Activated T-cell treated with anti-CD3 and anti-CD28 coated beads for 48 hours (primary cell): ENCODE measurements around the gene MIDN.
A peak's percentile ranks its signal among the peaks of the same experiment; 100 is the strongest.
"Not testable (repeated sequence)": the region's sequence is repeated elsewhere in the genome, so short reads cannot be mapped to it uniquely, and the experiment has no call there.

Experiments
- DNase-seq: peaks from one replicate; pipeline ENCODE4 v3.0.0-alpha.2; 2020; ENCODE audit warnings: low read depth

The MIDN gene

DNA sequence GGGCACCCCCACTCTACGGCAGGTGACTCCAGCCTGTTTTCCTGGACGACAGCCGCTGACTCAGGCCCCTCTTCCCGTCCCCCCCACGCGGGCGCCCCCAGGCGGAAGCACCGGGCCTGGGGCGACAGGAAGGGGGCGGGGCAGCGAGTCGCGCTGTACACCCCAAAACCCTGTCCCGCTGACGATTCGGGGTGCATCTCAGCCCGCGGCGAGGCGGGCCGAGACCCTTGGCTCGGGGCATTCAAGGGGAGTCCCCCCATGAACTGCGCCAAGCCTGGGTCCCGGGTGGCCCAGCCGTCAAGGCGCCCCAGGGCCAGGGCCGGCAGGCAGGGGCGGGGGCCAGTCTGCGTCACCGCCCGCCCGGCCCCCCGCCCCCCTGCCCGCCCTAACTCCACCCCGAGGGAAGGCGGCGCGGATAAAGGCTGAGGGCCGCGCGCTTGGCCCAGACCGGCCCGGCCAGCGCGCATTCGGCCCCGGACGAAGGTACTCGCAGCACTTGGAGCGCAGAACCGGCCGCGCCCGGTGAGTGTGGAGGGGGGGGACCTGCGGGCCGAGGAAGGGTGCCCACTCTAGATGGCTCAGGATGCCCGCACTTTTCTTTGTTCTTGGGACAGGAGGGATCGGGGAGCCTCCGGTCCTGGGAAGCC, at the start of gene MIDN:
TSS of gene MIDN (plus strand) at position 445 of the 647 bp plus-strand sequence. CDS start 1,714 bp downstream, outside the sequence.
- DNase-seq = peak; percentile 68

DNA sequence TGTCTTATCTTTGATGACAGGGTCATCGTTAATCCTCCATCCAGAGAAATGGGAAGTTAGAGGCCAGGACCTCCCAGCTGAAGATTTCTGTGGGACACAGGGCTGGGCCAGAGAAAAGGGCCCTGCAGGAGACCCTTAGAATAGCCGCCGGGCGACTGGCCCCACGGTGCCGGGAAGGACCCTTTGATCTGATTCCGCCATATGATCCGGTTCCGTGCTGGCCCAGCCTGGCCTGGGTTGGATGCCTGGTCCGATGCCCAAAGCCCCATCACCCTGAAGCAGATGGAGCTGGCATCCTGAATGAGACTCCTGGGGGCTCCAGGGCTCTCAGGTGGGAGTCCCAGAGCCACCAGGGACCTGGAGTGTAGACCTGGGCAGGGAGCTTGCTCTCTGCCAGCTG, 48.9 kb upstream of the MIDN start:
- DNase-seq = no peak

DNA sequence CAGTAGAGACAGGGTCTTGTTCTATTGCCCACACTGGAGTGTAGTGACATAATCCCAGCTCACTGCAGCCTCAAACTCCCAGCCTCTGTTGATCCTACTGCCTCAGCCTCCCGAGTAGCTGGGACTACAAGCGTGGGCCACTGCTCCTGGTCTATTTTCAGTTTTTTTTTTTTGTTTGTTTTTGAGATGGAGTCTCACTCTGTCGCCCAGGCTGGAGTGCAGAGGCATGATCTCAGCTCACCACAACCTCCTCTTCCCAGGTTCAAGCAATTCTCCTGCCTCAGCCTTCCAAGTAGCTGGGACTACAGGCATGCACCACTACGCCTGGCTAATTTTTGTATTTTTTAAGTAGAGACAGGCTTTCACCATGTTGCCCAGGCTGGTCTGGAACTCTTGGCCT, 47.8 kb upstream of the MIDN start:
- not testable (repeated sequence) for DNase-seq

DNA sequence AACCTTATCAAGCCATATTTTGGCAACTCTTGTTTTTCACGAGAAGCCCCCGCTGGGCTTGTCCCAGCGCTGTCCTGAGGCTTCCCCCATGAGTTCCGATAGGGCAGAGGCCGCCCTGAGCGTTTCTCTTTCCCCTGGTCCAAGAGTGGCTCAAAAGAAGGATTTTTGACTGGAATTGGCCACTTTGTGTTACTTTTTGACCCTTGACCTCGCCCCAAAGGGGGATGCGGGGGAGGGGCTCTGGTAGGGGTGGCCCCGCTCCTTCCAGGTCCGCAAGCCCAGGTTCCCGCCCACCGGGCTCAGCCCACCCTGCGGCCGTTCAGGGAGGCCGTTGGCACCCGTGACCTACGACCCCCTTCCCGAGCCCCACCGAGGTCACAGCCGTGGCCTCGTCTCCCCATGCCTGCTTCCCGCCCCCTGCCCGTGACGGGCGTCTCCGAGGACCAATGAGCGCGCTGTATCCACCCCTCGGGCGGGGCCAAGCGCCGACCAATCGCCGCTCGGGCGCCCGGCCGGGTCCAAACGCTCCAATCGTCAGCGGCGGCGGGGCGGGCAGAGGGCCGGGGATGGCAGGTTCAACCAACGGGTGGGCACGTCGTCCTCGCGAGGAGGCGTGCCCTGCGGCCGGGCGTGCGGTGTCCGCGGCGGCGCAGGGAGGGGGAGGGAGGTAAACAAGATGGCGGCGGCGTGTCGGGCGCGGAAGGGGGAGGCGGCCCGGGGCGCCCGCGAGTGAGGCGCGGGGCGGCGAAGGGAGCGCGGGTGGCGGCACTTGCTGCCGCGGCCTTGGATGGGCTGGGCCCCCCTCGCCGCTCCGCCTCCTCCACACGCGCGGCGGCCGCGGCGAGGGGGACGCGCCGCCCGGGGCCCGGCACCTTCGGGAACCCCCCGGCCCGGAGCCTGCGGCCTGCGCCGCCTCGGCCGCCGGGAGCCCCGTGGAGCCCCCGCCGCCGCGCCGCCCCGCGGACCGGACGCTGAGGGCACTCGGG, 43.0 kb upstream of the MIDN start, which contains the start of gene STK11:
TSS of gene STK11 (plus strand) at position 665 of the 986 bp plus-strand sequence. CDS start 1,136 bp downstream, outside the sequence.
- peak; percentile 100 for DNase-seq

DNA sequence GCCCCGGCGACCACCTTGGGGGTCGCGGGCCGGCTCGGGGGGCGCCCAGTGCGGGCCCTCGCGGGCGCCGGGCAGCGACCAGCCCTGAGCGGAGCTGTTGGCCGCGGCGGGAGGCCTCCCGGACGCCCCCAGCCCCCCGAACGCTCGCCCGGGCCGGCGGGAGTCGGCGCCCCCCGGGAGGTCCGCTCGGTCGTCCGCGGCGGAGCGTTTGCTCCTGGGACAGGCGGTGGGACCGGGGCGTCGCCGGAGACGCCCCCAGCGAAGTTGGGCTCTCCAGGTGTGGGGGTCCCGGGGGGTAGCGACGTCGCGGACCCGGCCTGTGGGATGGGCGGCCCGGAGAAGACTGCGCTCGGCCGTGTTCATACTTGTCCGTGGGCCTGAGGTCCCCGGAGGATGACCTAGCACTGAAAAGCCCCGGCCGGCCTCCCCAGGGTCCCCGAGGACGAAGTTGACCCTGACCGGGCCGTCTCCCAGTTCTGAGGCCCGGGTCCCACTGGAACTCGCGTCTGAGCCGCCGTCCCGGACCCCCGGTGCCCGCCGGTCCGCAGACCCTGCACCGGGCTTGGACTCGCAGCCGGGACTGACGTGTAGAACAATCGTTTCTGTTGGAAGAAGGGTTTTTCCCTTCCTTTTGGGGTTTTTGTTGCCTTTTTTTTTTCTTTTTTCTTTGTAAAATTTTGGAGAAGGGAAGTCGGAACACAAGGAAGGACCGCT, 42.1 kb upstream of the MIDN start:
- no peak for DNase-seq

DNA sequence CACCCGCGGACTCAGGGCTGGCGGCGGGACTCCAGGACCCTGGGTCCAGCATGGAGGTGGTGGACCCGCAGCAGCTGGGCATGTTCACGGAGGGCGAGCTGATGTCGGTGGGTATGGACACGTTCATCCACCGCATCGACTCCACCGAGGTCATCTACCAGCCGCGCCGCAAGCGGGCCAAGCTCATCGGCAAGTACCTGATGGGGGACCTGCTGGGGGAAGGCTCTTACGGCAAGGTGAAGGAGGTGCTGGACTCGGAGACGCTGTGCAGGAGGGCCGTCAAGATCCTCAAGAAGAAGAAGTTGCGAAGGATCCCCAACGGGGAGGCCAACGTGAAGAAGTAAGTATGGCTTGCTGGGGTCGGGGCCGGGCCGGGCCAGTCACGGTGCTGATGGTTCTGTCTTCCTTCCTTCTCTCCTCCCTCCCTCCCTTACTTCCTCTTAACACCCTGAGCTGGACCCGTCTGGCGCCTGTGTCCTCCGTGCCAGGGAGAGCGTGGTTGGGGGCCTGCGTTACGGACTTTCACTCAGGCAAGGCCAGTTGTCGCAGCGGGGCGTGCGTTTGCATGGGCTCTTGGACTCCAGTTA, 41.4 kb upstream of the MIDN start:
- no peak for DNase-seq

DNA sequence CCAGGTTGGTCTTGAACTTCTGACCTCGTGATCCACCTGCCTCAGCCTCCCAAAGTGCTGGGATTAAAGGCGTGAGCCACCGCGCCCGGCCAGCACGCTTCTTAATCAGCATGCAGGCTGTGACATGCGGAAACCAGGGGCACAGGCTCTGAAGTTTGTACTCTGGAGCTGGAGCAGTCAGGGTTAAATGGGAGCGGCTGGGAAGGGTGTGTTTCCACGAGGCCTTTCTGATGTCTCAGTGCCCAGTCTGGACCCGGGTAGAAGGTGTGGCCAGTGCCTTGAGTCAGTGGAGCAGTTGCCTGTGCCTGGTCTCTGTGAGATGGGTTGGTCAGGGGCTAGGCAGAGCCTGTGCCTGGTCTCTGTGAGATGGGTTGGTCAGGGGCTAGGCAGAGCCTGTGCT, 39.6 kb upstream of the MIDN start:
- not testable (repeated sequence) for DNase-seq

DNA sequence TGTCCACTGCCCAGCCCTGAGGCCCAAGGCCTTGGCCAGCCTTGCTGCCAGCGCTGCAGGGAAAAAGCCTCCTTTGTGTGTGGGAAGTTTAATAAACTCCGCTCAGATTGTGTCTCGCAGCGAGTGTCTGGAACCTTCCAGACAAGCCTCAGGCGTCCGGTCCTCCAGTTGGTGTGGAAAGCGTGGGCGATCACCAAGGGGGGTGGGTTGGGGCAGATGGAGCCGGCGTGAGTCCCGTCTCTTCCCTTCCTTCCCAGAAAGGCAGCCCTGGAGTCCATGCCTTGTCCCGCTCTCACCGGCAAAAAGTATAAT, 38.2 kb upstream of the MIDN start:
- no peak for DNase-seq

DNA sequence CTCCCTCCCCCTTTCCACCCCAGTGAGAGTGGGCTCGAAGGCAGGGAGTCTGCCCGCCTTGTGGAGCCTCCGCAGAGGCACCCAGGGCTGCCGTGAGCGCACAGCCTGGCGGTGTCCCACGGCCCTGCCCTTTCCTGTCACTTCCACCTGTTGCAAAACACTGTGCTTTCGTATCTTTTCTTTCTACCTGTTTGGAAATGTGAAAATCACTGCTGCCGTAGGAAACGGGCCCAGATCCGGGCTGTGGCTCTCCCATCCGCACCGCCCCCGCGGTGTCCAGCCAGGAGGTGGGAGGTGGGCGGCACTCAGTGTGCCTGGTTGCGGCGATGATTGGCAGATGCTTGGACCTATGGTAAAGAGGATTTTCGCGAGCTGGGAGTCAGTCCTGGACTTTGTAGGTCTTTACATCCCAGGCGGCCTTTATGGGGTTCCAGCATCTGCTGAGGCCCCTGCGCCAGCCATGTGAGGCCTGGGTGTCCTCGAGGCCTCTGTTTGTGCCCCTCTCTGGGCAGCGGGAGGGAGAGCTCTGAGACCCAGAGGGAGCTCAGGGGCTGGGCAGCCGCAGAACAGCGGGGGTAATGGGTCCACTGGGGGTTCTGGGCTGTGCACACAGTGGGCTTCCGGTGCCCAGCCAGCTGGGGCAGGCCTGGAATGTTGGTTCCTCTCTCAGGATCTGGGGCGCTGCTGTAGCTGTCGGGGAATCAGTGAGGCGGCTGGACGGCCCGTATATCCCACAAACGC, 36.7 kb upstream of the MIDN start:
- no peak for DNase-seq

DNA sequence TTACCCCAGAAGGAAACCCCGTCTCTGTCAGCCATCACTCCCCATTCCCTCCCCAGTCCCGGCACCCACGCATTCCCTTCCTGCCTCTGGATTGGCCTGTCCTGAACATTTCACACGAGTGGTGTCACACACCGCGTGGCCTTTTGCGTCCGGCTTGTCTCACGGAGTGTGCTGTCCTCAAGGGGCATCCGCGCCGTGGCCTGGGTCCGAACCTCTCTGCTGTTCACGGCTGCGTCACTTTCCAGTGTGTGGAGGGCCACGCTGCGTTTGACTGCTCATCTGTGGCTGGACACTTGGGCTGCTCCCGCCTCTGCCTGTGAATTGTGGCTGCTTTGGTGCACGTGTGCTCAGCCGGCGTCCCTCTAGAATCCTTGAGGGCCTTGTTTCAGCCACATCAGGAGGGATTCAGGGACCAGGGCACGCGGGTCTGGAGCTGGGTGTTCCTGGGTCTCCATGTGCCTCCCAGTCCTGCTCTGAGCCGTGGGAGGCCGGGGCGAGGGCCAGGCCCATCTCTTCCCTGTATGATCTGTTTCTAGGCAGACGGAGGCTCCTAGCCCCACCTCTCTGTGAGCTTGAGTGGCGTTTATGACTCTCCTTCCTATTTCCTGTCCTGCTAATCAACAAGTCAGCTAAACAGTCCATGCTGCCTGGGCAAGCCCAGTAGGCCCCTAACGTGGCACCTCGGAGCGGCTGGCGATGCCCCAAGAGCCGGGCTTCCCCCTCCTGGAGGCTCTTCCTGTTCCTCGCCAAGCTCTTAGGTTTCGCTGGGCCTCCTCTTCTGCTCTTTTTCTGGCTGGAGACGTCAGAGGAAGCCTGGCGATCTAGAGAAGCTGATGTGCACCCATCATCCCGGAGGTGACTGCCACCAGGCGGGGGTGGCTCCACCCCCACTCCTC, 34.7 kb upstream of the MIDN start:
- no peak for DNase-seq

DNA sequence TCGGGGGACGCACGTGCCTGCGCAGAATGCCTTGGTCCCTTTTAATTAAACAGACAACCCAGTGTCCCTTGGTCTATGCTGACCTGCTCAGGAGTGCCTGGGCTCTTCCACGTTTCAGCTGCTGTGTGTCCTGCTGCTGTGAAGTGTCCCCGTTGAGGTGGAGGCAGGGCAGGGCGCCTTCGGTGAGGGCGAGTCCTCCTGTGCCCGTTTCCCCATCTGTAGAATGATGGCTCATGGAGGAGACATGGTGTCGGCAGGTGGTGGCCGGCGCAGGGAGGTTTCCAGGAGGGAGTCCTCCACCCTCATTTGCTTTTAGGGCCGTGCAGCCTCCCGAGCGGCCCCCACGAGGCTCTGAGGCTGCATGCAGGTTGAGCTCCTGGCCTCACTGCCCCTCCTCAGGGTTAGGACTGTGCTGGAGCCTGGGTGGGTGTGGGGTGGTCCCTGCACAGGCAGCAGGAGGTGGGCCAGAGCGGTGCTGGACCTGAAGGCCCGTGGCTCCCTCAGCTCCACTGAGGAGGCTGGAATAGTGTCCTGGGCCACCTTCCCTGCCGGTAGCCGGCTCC, 34.0 kb upstream of the MIDN start:
- no peak for DNase-seq

DNA sequence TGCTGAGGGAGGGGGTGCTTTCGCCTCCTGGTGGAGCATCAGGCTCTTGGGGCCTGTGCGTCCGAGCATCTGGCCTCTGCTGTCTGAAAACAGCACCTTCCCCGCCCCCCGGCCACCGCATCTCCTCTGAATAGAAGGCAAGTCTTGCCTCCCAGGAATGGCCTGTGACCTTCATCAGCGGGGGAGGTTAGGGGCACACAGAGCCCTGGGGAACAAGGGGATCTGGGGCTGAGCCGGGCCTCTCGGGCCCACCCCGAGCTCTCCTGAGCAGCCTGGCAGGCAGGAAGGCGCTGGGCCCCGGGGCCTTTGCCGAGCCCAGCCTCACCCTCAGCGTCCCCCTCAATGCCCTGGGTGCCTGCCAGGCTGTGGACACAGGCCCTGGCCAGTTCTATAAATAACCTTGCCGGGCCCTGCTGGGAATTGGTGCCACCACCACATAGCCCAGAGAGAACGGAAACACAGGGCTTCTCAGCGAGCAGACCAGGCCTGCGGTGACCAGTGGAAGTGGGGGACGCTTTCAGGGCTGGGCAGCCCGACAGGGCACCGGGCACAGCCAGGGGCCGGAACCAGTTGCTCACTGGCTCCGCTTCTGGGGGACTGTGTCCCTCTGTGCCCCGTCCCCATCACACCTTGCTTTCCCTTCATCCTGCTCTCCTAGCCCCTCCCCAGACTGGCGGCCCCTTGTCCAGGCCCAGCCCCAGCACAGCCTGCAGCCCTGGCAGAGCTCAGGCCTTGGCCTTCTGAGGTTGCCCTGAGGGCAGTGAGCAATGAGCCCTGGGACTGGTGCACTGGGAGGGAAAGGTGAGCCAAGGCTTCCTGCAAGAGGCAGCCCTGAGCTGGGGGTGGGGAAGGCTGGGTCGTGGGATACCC, 33.3 kb upstream of the MIDN start:
- DNase-seq = no peak

DNA sequence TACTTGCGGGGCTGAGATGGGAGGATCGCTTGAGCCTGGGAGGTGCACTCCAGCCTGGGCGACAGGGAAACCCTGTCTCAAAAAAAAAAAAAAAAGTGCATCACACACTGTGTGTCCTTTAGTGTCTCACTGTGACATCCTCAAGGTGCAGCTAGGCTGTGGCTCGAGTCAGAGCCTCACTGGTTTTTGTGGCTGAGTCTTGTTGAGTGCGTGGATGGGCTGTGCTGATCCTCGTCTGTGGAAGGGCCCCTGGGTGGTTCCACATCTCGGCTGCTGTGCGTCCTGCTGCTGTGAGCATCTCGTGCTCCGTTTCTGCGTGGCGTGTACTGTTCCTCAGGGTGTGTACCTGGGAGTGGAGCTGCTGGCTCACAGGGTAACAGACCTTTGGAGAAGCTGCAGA, 31.6 kb upstream of the MIDN start:
- DNase-seq = no peak

DNA sequence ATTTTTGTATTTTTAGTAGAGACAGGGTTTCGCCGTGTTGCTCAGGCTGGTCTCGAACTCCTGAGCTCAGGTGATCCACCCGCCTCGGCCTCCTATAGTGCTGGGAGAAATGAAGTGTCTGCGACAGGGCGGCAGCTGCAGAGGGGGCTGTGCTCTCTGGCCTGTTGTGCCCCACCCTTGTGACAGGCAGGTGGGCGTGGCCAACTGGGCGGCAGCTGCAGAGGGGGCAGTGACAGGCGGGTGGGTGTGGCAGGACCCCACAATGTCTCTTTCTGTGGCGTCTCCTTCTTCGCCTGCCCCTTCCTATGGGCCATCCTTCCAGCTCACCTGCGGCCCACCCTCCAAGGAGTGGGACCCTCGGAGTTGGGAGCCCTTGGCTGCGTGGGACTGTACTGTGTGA, 31.0 kb upstream of the MIDN start:
- DNase-seq = no peak

DNA sequence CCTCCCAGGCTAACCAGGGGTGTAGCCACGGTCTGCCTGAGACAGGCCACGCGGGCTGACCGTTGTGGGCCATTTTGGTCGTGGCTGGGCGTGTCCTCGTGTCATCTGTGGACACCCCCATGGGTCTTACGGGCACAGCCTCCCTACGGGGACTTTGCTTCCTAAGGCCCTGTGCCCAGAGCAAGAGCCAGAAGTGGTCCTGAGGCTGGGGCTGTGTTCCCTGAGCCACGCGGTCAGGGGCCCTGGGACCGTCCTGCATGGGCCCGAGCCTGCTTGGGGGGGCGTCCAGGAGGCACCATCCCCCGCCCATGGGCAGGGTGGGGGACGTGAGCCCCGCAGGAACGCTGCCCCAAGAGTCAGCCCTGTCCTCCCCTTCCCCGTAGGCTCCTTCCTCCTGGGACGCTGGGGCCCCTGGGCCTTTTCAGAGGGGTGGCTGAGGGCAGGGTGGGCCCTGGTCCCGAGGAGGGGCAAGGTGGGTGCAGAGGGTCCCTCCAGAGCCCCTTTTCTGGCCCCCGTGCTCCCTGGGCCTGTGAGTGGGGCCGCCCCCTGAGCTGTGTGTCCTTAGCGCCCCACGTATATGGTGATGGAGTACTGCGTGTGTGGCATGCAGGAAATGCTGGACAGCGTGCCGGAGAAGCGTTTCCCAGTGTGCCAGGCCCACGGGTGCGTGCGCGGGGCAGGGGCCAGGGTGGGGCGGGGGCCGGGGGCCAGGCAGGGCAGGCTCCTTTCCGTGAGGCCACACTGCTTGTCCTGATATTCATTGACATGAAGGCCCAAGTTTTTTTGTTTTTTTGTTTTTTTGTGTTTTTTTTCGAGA, 29.4 kb upstream of the MIDN start:
- no peak for DNase-seq

DNA sequence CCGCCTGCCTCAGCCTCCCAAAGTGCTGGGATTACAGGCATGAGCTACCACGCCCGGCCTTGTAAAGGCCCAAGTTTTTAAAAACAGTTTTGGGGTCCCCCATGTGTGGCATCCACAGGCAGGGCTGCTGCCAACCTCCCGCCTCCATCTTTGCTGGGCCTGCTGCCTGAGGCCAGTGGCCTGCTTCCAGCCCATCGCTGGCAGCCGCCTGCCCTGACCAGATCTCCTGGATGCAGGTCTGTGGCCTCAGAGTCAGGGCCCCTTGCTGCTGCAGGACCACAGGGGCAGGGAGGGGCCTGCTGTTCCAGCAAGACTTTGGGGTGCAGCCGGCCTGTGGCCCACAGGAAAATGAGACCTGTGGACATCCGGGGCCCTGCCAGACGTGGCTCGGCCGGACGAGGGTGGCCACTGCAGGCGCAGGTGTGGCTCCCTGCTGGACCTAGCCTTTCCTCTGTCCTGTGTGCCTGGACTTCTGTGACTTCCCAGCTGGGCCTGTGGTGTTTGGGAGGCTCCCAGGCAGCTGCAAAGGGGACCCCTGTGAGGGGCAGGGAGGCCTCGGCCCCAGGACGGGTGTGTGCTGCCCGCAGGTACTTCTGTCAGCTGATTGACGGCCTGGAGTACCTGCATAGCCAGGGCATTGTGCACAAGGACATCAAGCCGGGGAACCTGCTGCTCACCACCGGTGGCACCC, 28.5 kb upstream of the MIDN start:
- no peak for DNase-seq

DNA sequence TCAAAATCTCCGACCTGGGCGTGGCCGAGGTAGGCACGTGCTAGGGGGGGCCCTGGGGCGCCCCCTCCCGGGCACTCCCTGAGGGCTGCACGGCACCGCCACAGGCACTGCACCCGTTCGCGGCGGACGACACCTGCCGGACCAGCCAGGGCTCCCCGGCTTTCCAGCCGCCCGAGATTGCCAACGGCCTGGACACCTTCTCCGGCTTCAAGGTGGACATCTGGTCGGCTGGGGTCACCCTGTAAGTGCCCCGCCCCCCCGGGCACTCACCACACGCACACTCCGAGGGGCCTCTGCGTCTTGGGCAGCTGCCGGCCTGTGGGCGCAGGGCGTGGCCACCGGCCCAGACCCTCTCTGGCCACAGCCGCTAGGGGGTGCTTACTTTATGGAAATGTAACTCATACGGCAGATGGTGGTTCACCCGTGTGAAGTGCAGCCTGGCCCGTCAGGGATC, 27.9 kb upstream of the MIDN start:
- DNase-seq = no peak
